IMR-90 (cell line): ENCODE measurements around the gene CFAP161. TPM values are rescaled to one million over a fixed set of nuclear protein-coding genes. Genes with fewer than 3 reads are reported as not detected.

Source experiments
- ATAC-seq: fragments of 200-7000 bp; cut with Tn5 transposase; 2 replicates; pipeline ENCODE4 v1.9.1; 2020; ENCODE audit warnings: low read depth, mild to moderate bottlenecking, moderate library complexity
- BruUV-seq: library from RNA; stranded (reverse); fragments of 400-500 nt; replicated peaks from 2 replicates; lab custom pipeline; 2021; lab: Mats Ljungman, UMichigan
- CTCF ChIA-PET: fragments of 300-600 bp; formaldehyde crosslinking; extraction: SDS; loops from one replicate; lab custom pipeline; 2021; ENCODE audit warnings: antibody characterized with exemption; lab: Yijun Ruan, JAX
- POLR2A ChIA-PET: fragments of 300-600 bp; sonication (Branson Sonifier 250); formaldehyde crosslinking; loops from one replicate; lab custom pipeline; 2022; ENCODE audit warnings: antibody characterized with exemption; ENCODE audit not compliant: unreplicated experiment; lab: Charles Lee
- DNase-seq: peaks from one replicate; pipeline ENCODE4 v3.0.0; 2013
- H2AFZ ChIP-seq: replicated peaks from 2 replicates; pipeline ENCODE3; 2013; ENCODE audit warnings: low read length, mild to moderate bottlenecking; ENCODE audit not compliant: poor library complexity
- H2AK5ac ChIP-seq: 2 replicates; pipeline ENCODE4 v1.6.1; 2013; ENCODE audit warnings: low read depth, low read length, inconsistent platforms
- H2AK9ac ChIP-seq: replicated peaks from 2 replicates; pipeline ENCODE3; 2013; ENCODE audit warnings: mild to moderate bottlenecking, low read depth, low read length, moderate library complexity; ENCODE audit not compliant: poor library complexity
- H2BK120ac ChIP-seq: 2 replicates; pipeline ENCODE4 v1.6.1; 2013; ENCODE audit warnings: low read depth, low read length, inconsistent platforms
- H2BK15ac ChIP-seq: 3 replicates; pipeline ENCODE4 v1.6.1; 2013; ENCODE audit warnings: low read depth, low read length, inconsistent platforms
- H2BK20ac ChIP-seq: 2 replicates; pipeline ENCODE4 v1.6.1; 2013; ENCODE audit warnings: low read depth, mild to moderate bottlenecking, inconsistent platforms, low read length, moderate library complexity
- H2BK5ac ChIP-seq: 2 replicates; pipeline ENCODE4 v1.6.1; 2013; ENCODE audit warnings: mild to moderate bottlenecking, low read depth, low read length, inconsistent platforms; ENCODE audit not compliant: poor library complexity, severe bottlenecking
- H3K14ac ChIP-seq: replicated peaks from 2 replicates; pipeline ENCODE4 v1.6.1; 2013; ENCODE audit warnings: low read depth, low read length, inconsistent platforms
- H3K18ac ChIP-seq: 2 replicates; pipeline ENCODE4 v1.6.1; 2013; ENCODE audit warnings: low read depth, low read length, control low read depth
- H3K23ac ChIP-seq: 2 replicates; pipeline ENCODE4 v1.6.1; 2013; ENCODE audit warnings: low read depth, low read length, inconsistent platforms
- H3K27ac ChIP-seq: 2 replicates; pipeline ENCODE4 v1.5.1; 2013; ENCODE audit warnings: mild to moderate bottlenecking, control low read depth, low read length; ENCODE audit not compliant: insufficient read depth
- H3K27me3 ChIP-seq: 2 replicates; pipeline ENCODE4 v1.6.1; 2013; ENCODE audit warnings: low read length; ENCODE audit not compliant: control insufficient read depth, insufficient read depth
- H3K36me3 ChIP-seq: 2 replicates; pipeline ENCODE4 v1.6.1; 2013; ENCODE audit warnings: low read length, mixed read lengths; ENCODE audit not compliant: control insufficient read depth, insufficient read depth
- H3K4ac ChIP-seq: 2 replicates; pipeline ENCODE4 v1.6.1; 2013; ENCODE audit warnings: low read depth, low read length, inconsistent platforms
- H3K4me1 ChIP-seq: 2 replicates; pipeline ENCODE4 v1.6.1; 2013; ENCODE audit warnings: low read length, mixed read lengths; ENCODE audit not compliant: control insufficient read depth, insufficient read depth
- H3K4me2 ChIP-seq: 2 replicates; pipeline ENCODE4 v1.6.1; 2013; ENCODE audit warnings: low read depth, mild to moderate bottlenecking, control low read depth, low read length, moderate library complexity
- H3K4me3 ChIP-seq: 2 replicates; pipeline ENCODE4 v1.5.1; 2013; ENCODE audit warnings: low read depth, mild to moderate bottlenecking, control low read depth, low read length, moderate library complexity; ENCODE audit not compliant: insufficient read depth
- H3K56ac ChIP-seq: 2 replicates; pipeline ENCODE4 v1.6.1; 2013; ENCODE audit warnings: low read length, inconsistent platforms; ENCODE audit not compliant: insufficient read depth; ENCODE audit errors: extremely low read depth
- H3K79me1 ChIP-seq, 2 experiments: 2 replicates each; pipeline ENCODE4 v1.6.1; 2013; ENCODE audit warnings: low read length in 2 of 2, inconsistent platforms in 1 of 2, low read depth in 1 of 2
- H3K9ac ChIP-seq: 2 replicates; pipeline ENCODE4 v1.6.1; 2013; ENCODE audit warnings: low read depth, low read length, control low read depth
- H3K9me1 ChIP-seq: 2 replicates; pipeline ENCODE4 v1.6.1; 2013; ENCODE audit warnings: low read length, inconsistent platforms; ENCODE audit not compliant: insufficient read depth
- H3K9me3 ChIP-seq: 2 replicates; pipeline ENCODE4 v1.6.1; 2013; ENCODE audit warnings: low read length; ENCODE audit not compliant: control insufficient read depth, insufficient read depth
- H4K20me1 ChIP-seq: 2 replicates; pipeline ENCODE4 v1.6.1; 2013; ENCODE audit warnings: low read length, inconsistent platforms; ENCODE audit not compliant: insufficient read depth
- H4K5ac ChIP-seq: 2 replicates; pipeline ENCODE4 v1.6.1; 2013; ENCODE audit warnings: mild to moderate bottlenecking, low read depth, low read length, control low read depth
- H4K8ac ChIP-seq, 2 experiments: 2 replicates each; pipeline ENCODE4 v1.6.1; 2013; ENCODE audit warnings: low read depth in 2 of 2, low read length in 2 of 2, control low read depth in 1 of 2, inconsistent platforms in 1 of 2
- H4K91ac ChIP-seq: 2 replicates; pipeline ENCODE4 v1.6.1; 2013; ENCODE audit warnings: low read depth, low read length, inconsistent platforms; ENCODE audit not compliant: insufficient read depth
- CEBPB ChIP-seq: IDR thresholded peaks from 2 replicates; pipeline ENCODE4 v1.6.1; 2012; ENCODE audit warnings: low read depth, low read length, improper control_type of control experiment
- MAFK ChIP-seq: IDR thresholded peaks from 2 replicates; pipeline ENCODE4 v1.6.1; 2012; ENCODE audit warnings: low read depth, low read length, improper control_type of control experiment
- MXI1 ChIP-seq: IDR thresholded peaks from 2 replicates; pipeline ENCODE4 v1.6.1; 2012; ENCODE audit warnings: low read depth, mild to moderate bottlenecking, low read length, moderate library complexity, borderline replicate concordance
- NFE2L2 ChIP-seq: fragments of 150-350 bp; IDR thresholded peaks from 2 replicates; pipeline ENCODE4 v1.6.1; 2016; ENCODE audit warnings: low read depth, mild to moderate bottlenecking, low read length
- RAD21 ChIP-seq: IDR thresholded peaks from 2 replicates; pipeline ENCODE4 v1.6.1; 2012; ENCODE audit warnings: low read length, improper control_type of control experiment
- RCOR1 ChIP-seq: IDR thresholded peaks from 2 replicates; pipeline ENCODE4 v1.6.1; 2012; ENCODE audit warnings: mild to moderate bottlenecking, low read length, improper control_type of control experiment; ENCODE audit not compliant: insufficient replicate concordance
- RFX5 ChIP-seq: IDR thresholded peaks from 2 replicates; pipeline ENCODE4 v1.8.0; 2012; ENCODE audit warnings: low read depth, mild to moderate bottlenecking, low read length, moderate library complexity
- SMC3 ChIP-seq: fragments of 150-350 bp; IDR thresholded peaks from 2 replicates; pipeline ENCODE4 v1.6.1; 2016; ENCODE audit warnings: low read depth, mild to moderate bottlenecking, antibody characterized with exemption, low read length, moderate library complexity
- WGBS, 2 experiments: methylation state at CpG; one replicate each; pipeline versions ENCODE4 v1.1.5 to v1.1.7; 2013; ENCODE audit warnings: missing lambda C conversion rate in 2 of 2; ENCODE audit not compliant: insufficient read length in 1 of 2; ENCODE audit errors: extremely low coverage in 2 of 2; 5-methylcytosine and 5-hydroxymethylcytosine counted together
- dilution Hi-C: fragments of 300-500 bp; cut with HindIII; formaldehyde crosslinking; loops from one replicate; pipeline ENCODE4 v1.14.3; 2018; ENCODE audit warnings: low sequenced_read_pairs; ENCODE audit not compliant: unreplicated experiment
- in situ Hi-C: fragments of 300-500 bp; cut with MboI; formaldehyde crosslinking; loops from 3 replicates; pipeline ENCODE4 v1.14.3; 2019; ENCODE audit warnings: low sequenced_read_pairs, inconsistent platforms, mixed read lengths
- intact Hi-C: fragments of 100-400 bp; cut with micrococcal nuclease; formaldehyde crosslinking; loops from 2 replicates; pipeline ENCODE4 v1.10.0; 2022
- polyA plus RNA-seq, 3 experiments: library from polyadenylated mRNA; depleted of rRNA; stranded (reverse); fragments of >200 nt; gene quantifications; 2 replicates each; pipeline ENCODE4 v1.2.3, GENCODE V29; 2012; ENCODE audit warnings: low replicate concordance in 1 of 3
- total RNA-seq: library from RNA; depleted of rRNA; stranded (reverse); fragments of >200 nt; gene quantifications from 2 replicates; pipeline ENCODE4 v1.2.3, GENCODE V29; 2012
- TF ChIP-seq, protein P1 (sequence below): fragments of 150-350 bp; IDR thresholded peaks from 2 replicates; pipeline ENCODE4 v1.6.1; 2016; ENCODE audit warnings: low read depth, mild to moderate bottlenecking, low read length, moderate library complexity, borderline replicate concordance
- TF ChIP-seq, protein P2 (sequence below): conservative IDR thresholded peaks from 2 replicates; pipeline ENCODE4 v1.5.1; 2012; ENCODE audit warnings: mild to moderate bottlenecking, low read depth, low read length, improper control_type of control experiment

Gene CFAP161
- total and polyA plus RNA-seq, 2 of the 4 experiments (the other 2 are of a cell fraction), result not detected

DNA sequence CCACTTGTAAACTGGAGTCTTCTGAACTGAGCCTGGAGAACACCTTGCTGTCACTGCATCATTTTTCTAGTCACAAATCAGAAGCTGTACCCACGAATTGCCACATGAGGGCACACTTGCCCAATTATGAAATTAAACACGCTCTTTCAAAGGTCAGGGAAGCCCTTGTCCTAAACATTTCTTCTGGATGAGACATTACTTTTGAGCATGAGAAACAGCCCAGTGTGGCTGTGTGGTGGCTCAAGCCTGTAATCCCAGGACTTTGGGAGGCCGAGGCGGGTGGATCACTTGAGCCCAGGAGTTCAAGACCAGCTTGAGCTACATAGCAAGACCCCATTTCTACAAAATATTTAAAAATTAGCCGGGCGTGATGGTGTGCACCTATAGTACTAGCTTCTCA, 27.5 kb upstream of the CFAP161 start:
- Histone ChIP-seq H3K56ac (no peak overlapping the region), H2AFZ (no peak overlapping the region), H3K4me3 (no peak overlapping the region), H3K79me1 (no peaks in the 10 kb centered on the region), H4K20me1 (no peaks in the 10 kb centered on the region), H3K9me1 (no peaks in the 10 kb centered on the region), H3K27ac (no peak overlapping the region), H3K4me1 (0 out of 2 replicates have a peak, but pooled peaks cover 3% of the 10 kb centered on the region), H3K4ac (no peak overlapping the region; the same call in 1 of the 2 replicates), H3K9ac (no peak overlapping the region), H2AK5ac (no peak overlapping the region), H2AK9ac (peak overlapping the region; percentile 52), H3K9me3 (no peaks in the 10 kb centered on the region), H4K5ac (no peak overlapping the region), H4K91ac (no peak overlapping the region), H3K23ac (no peak overlapping the region), H3K4me2 (no peak overlapping the region), H4K8ac (peak overlapping the region in 1 of 2 experiments; percentile 15; a peak in 1 of 4 replicates), H3K27me3 (no peaks in the 10 kb centered on the region), H2BK120ac (peak overlapping the region; percentile 2; the same call in 1 of the 2 replicates), H3K14ac (no peak overlapping the region), H2BK15ac (no peak overlapping the region), H3K18ac (no peak overlapping the region), H3K36me3 (no peaks in the 10 kb centered on the region), H2BK5ac (no peak overlapping the region), H2BK20ac (peak overlapping the region; percentile 52; the same call in 1 of the 2 replicates)
- dilution Hi-C loops (no loop called here), intact Hi-C loops (loop anchor here (1.0 to 2.0 kb wide), 4 partner anchors 48 to 294 kb away; no protein-coding TSS in a partner anchor), in situ Hi-C loops (loop anchor here (5.0 kb wide), 2 partner anchors 161 to 296 kb away; no protein-coding TSS in a partner anchor)
- ATAC-seq (peak; percentile 96), DNase-seq (peak; percentile 87)
- CTCF ChIA-PET, result interaction anchor here (0.6 to 3.9 kb wide), 4 partner anchors 148 to 1030 kb away, joined by 3 to 55 read pairs (median 3); no protein-coding TSS in a partner anchor
- no TSS peak for BruUV-seq
- no CpG with 5 or more reads among the region's 6 CpGs for WGBS, 2 experiments
- TF ChIP-seq RFX5 (no peak), RCOR1 (peak; percentile 83), MAFK (no peak), MXI1 (no peak), CEBPB (0 out of 2 replicates have a peak, but pooled peaks have one; percentile 1), NFE2L2 (no peak), RAD21 (peak; percentile 88), SMC3 (peak; percentile 96)
- TF ChIP-seq, protein P1, sequence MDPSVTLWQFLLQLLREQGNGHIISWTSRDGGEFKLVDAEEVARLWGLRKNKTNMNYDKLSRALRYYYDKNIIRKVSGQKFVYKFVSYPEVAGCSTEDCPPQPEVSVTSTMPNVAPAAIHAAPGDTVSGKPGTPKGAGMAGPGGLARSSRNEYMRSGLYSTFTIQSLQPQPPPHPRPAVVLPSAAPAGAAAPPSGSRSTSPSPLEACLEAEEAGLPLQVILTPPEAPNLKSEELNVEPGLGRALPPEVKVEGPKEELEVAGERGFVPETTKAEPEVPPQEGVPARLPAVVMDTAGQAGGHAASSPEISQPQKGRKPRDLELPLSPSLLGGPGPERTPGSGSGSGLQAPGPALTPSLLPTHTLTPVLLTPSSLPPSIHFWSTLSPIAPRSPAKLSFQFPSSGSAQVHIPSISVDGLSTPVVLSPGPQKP, result no peak
- TF ChIP-seq, protein P2, sequence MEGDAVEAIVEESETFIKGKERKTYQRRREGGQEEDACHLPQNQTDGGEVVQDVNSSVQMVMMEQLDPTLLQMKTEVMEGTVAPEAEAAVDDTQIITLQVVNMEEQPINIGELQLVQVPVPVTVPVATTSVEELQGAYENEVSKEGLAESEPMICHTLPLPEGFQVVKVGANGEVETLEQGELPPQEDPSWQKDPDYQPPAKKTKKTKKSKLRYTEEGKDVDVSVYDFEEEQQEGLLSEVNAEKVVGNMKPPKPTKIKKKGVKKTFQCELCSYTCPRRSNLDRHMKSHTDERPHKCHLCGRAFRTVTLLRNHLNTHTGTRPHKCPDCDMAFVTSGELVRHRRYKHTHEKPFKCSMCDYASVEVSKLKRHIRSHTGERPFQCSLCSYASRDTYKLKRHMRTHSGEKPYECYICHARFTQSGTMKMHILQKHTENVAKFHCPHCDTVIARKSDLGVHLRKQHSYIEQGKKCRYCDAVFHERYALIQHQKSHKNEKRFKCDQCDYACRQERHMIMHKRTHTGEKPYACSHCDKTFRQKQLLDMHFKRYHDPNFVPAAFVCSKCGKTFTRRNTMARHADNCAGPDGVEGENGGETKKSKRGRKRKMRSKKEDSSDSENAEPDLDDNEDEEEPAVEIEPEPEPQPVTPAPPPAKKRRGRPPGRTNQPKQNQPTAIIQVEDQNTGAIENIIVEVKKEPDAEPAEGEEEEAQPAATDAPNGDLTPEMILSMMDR, result peak; percentile 90
- POLR2A ChIA-PET, result no interaction called here
